Smooth muscle cell (in vitro differentiated cells): ENCODE results near the gene DAPK3. TPM values are rescaled to one million over a fixed set of nuclear protein-coding genes. Genes with fewer than 3 reads are reported as not detected.

ENCODE experiments used
- DNase-seq: peaks from one replicate; lab custom pipeline; 2025; ENCODE audit not compliant: unreplicated experiment; lab: John Stamatoyannopoulos, UW
- H2AFZ ChIP-seq: fragments of 200-600 bp; sonication (generic); 2 replicates; pipeline ENCODE4 v1.6.0; 2016; ENCODE audit warnings: antibody characterized with exemption, low read depth, mild to moderate bottlenecking
- H3F3A ChIP-seq: fragments of 200-600 bp; sonication (generic); 2 replicates; pipeline ENCODE4 v1.6.0; 2017; ENCODE audit warnings: antibody characterized with exemption, low read depth
- H3K27ac ChIP-seq: fragments of 200-600 bp; sonication (generic); 2 replicates; pipeline ENCODE4 v1.5.1; 2016; ENCODE audit warnings: low read depth, mild to moderate bottlenecking
- H3K27me3 ChIP-seq: fragments of 200-600 bp; sonication (generic); 2 replicates; pipeline ENCODE4 v1.6.1; 2016; ENCODE audit warnings: low read depth, mild to moderate bottlenecking
- H3K36me3 ChIP-seq: fragments of 200-600 bp; sonication (generic); 2 replicates; pipeline ENCODE4 v1.5.1; 2016; ENCODE audit warnings: low read depth
- H3K4me1 ChIP-seq: fragments of 200-600 bp; sonication (generic); 2 replicates; pipeline ENCODE4 v1.5.1; 2016; ENCODE audit warnings: low read depth
- H3K4me2 ChIP-seq: fragments of 200-600 bp; sonication (generic); 2 replicates; pipeline ENCODE4 v1.6.0; 2016; ENCODE audit warnings: mild to moderate bottlenecking
- H3K4me3 ChIP-seq: fragments of 200-600 bp; sonication (generic); 2 replicates; pipeline ENCODE4 v1.5.1; 2016; ENCODE audit warnings: mild to moderate bottlenecking
- H3K79me2 ChIP-seq: fragments of 200-600 bp; sonication (generic); 2 replicates; pipeline ENCODE4 v1.6.0; 2016; ENCODE audit warnings: low read depth, mild to moderate bottlenecking
- H3K9ac ChIP-seq: fragments of 200-600 bp; sonication (generic); 2 replicates; pipeline ENCODE4 v1.6.0; 2016; ENCODE audit warnings: low read depth
- H3K9me3 ChIP-seq: fragments of 200-600 bp; sonication (generic); replicated peaks from 2 replicates; pipeline ENCODE4 v1.5.1; 2016; ENCODE audit warnings: low read depth
- H4K20me1 ChIP-seq: fragments of 200-600 bp; sonication (generic); 2 replicates; pipeline ENCODE4 v1.6.0; 2016; ENCODE audit warnings: low read depth
- WGBS: methylation state at CpG from one replicate; pipeline ENCODE4 v1.1.7; 2016; ENCODE audit warnings: low lambda C conversion rate; 5-methylcytosine and 5-hydroxymethylcytosine counted together
- polyA plus RNA-seq: library from polyadenylated mRNA; unstranded; fragments of >200 nt; fragmentation: Nextera tagmentation; extraction: Ambion mirVana; gene quantifications from 2 replicates; pipeline ENCODE4 v1.2.1, GENCODE V29; 2016
- total RNA-seq: library from RNA; depleted of rRNA; stranded (reverse); fragments of >200 nt; gene quantifications from 2 replicates; pipeline ENCODE4 v1.2.3, GENCODE V29; 2014
- TF ChIP-seq, protein P1 (sequence below): fragments of 200-600 bp; sonication (generic); IDR thresholded peaks from 2 replicates; pipeline ENCODE4 v1.5.1; 2017; ENCODE audit warnings: borderline replicate concordance, mild to moderate bottlenecking, antibody characterized with exemption; ENCODE audit not compliant: insufficient read depth, poor library complexity, severe bottlenecking

DAPK3 gene
- total and polyA plus RNA-seq, 2 experiments from 2014 or later, result 82.9 to 113 TPM

DNA sequence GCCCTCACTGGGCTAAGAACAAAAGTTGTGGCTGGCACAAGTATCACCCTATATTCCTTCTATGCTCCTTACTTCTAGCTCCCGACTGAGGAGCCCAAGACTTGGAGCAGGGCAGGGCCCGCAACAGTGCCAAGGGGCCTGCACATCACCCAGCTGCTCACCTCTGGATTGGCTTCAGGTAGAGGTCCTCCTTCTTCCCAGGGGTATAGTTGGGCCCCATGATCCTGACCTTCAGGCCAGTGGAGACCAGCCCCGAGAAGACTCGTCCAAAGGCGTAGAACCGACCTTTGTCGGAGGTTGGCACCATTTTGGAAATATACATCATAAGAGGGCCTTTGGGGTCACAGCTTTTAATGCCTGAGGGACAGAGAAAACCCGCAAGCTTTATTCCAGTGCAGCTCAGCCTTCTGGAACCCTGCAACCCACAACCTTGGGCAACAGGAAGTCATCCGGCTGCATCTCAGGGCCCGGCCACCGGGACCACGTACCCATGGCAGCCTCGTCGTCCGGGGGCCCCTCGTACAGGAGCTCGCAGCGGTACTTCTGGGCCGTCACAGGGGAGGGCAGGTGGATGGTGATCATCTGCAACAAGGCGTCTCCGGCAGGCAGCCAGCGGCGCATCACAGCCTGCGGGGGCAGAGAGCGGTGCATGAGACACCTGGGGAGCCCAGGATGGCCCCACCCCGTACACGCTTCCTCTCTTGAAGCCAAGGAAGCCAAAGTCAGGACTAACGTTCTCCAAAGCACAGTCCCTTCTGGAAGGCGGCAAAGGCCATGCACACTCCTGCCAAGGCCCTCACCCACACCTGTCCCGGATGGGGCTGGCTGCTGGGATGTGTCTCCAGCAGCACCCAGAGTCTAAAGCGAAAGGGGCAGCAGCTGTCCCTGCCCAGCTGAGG, 9.7 kb upstream of the DAPK3 start:
- peaks cover 96% of the 10 kb centered on the region for H4K20me1 ChIP-seq
- peaks cover 71% of the 10 kb centered on the region for H3F3A ChIP-seq
- H3K79me2 ChIP-seq, result peaks cover 96% of the 10 kb centered on the region
- TF ChIP-seq, protein P1, sequence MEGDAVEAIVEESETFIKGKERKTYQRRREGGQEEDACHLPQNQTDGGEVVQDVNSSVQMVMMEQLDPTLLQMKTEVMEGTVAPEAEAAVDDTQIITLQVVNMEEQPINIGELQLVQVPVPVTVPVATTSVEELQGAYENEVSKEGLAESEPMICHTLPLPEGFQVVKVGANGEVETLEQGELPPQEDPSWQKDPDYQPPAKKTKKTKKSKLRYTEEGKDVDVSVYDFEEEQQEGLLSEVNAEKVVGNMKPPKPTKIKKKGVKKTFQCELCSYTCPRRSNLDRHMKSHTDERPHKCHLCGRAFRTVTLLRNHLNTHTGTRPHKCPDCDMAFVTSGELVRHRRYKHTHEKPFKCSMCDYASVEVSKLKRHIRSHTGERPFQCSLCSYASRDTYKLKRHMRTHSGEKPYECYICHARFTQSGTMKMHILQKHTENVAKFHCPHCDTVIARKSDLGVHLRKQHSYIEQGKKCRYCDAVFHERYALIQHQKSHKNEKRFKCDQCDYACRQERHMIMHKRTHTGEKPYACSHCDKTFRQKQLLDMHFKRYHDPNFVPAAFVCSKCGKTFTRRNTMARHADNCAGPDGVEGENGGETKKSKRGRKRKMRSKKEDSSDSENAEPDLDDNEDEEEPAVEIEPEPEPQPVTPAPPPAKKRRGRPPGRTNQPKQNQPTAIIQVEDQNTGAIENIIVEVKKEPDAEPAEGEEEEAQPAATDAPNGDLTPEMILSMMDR, result no peak
- no peaks in the 10 kb centered on the region for H3K9me3 ChIP-seq
- H3K27me3 ChIP-seq, result no peaks in the 10 kb centered on the region
- peaks cover 10% of the 10 kb centered on the region for H3K36me3 ChIP-seq
- no peak overlapping the region for H3K4me3 ChIP-seq
- no peak for DNase-seq
- no peak overlapping the region for H2AFZ ChIP-seq
- H3K9ac ChIP-seq, result no peak overlapping the region
- H3K27ac ChIP-seq, result no peak overlapping the region
- H3K4me2 ChIP-seq, result no peak overlapping the region
- H3K4me1 ChIP-seq, result peaks cover 16% of the 10 kb centered on the region
- WGBS, result 97% methylated on average over 31 of the region's 31 CpGs

DNA sequence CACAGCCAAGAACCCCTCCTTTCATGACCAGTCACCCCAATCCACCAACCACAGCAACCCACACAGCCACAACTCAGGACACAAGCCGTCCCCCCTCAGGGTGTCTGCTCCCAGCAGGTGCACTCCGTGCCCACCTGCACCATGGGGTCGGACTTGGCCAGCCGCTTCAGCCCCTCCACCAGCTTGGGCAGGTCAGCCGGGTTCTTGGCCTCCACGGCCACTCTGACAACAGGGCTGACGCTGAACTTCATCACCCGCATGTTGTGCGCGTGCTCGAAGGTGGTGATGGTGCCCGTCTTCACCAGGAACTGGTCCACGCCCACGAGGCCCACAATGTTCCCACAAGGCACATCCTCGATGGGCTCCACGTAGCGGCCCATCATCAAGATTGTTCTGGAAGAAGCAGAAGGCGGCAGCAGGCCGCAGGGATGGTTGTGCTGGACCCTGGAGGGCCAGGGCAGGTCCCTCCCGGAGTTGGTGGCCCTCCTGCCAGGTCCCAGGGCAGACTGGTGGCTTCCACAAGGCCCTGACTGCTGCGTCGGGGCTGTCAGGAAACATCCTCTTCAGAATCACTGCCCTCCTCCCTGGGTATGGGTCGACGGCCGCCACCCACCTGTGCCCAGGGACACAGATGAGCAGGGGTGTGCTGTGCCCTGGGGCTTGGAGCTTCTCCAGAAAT, 8.9 kb upstream of the DAPK3 start:
- no peak overlapping the region for H2AFZ ChIP-seq
- H3K4me2 ChIP-seq, result no peak overlapping the region
- peaks cover 98% of the 10 kb centered on the region for H3K79me2 ChIP-seq
- no peaks in the 10 kb centered on the region for H3K9me3 ChIP-seq
- peaks cover 15% of the 10 kb centered on the region for H3K4me1 ChIP-seq
- H3K9ac ChIP-seq, result no peak overlapping the region
- no peak for DNase-seq
- H3K27ac ChIP-seq, result no peak overlapping the region
- TF ChIP-seq, protein P1, result no peak
- H3K27me3 ChIP-seq, result no peaks in the 10 kb centered on the region
- peaks cover 100% of the 10 kb centered on the region for H4K20me1 ChIP-seq
- 95% methylated on average over 25 of the region's 25 CpGs for WGBS
- peaks cover 79% of the 10 kb centered on the region for H3F3A ChIP-seq
- H3K4me3 ChIP-seq, result no peak overlapping the region
- peaks cover 10% of the 10 kb centered on the region for H3K36me3 ChIP-seq

DNA sequence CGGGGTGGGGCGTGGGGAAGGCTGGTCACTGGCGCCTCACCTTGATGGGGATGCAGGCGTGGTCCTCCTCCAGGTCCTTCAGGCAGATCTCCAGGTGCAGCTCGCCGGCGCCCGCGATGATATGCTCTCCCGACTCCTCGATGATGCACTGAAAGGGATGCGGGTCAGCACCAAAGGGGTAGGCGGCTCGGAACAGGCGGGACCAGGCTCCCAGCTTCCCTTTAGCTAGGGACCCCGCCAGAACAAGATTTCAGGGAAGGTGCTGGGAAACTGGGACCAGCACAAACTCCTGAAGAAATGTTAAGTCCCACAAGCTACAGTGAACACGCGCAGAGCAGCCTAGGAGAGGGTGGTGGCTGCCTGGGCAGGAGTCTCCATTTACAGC, 8.4 kb upstream of the DAPK3 start:
- H3K4me2 ChIP-seq, result no peak overlapping the region
- WGBS, result 97% methylated on average over 18 of the region's 18 CpGs
- H3F3A ChIP-seq, result peaks cover 79% of the 10 kb centered on the region

More for the DNA sequence above, 8.4 kb upstream of the DAPK3 start:
- Histone ChIP-seq H3K4me3 (no peak overlapping the region), H3K27ac (peak overlapping the region; percentile 19), H4K20me1 (peaks cover 95% of the 10 kb centered on the region), H3K79me2 (peaks cover 92% of the 10 kb centered on the region), H3K9me3 (no peaks in the 10 kb centered on the region), H3K27me3 (no peaks in the 10 kb centered on the region), H3K9ac (no peak overlapping the region), H2AFZ (no peak overlapping the region), H3K36me3 (peaks cover 10% of the 10 kb centered on the region), H3K4me1 (peaks cover 15% of the 10 kb centered on the region)
- DNase-seq, result no peak
- TF ChIP-seq, protein P1, result no peak
